Measurements from ENCODE around the gene ZSCAN30.
"Not testable (repeated sequence)": the region's sequence is repeated elsewhere in the genome, so short reads cannot be mapped to it uniquely, and the experiment has no call there.

ZSCAN30 gene

DNA sequence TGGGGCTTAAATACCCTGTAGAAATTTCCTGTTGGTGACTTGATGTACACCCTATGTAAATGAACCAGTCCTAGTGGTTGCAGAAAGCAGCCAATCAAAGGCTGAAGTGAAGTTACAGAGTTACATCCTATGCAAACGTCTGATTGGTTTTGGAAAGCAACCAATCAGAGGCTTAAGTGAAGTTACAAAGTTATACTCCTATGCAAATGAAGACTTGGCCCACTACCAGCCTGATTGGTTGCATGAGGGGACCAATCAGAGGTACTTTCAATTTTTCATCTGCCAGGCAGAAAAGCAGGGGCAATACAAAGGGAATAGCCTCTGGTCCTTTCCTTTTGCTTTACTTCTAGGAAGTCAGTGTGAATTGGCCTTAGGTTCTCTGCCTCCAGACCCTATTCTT, 62.8 kb downstream of the ZSCAN30 start:
- DNase-seq: no peak

DNA sequence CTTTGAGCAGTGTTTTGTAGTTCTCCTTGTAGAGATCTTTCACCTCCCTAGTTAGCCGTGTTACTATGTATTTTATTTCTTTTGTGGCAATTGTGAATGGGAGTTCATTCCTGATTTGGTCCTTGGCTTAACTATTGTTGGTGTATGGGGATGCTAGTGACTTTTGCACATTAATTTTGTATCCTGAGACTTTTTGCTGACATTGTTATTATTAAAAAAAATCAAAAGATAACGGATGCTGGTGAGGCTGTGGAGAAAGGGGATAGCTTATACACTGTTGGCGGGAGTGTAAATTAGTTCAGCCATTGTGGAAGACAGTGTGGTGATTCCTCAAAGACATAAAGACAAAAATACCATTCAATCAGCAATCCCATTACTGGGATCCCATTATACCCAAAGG, 66.2 kb downstream of the ZSCAN30 start:
- no peak for DNase-seq

DNA sequence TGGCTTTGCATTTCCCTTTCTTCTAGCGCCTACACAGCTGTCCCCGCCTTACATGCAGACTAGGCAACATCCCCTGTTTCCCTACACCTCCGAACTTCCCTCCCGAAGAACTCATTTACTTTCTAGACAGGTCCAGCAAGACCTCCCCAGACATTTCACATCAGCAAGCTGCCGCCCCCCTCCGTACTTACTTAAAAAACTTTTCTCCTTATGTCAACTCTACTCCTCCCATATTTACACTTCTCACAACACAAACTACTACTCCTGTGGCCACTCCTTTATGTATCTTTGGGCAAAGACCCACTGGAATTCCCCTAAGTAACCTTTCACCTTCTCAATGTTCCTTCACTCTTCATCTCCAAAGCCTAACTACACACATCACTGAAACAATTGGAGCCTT, 69.6 kb downstream of the ZSCAN30 start:
- DNase-seq: no peak

DNA sequence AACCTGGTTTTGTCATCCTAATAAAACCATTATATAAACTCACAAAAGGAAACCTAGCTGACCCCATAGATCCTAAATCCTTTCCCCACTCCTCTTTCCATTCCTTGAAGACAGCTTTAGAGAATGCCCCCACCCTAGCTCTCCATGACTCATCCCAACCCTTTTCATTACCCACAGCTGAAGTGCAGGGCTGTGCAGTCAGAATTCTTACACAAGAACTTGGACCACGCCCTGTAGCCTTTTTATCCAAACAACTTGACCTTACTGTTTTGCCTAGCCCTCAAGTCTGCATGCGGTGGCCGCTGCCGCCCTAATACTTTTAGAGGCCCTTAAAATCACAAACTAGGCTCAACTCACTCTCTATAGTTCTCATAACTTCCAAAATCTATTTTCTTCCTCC, 70.7 kb downstream of the ZSCAN30 start:
- not testable (repeated sequence) for DNase-seq

DNA sequence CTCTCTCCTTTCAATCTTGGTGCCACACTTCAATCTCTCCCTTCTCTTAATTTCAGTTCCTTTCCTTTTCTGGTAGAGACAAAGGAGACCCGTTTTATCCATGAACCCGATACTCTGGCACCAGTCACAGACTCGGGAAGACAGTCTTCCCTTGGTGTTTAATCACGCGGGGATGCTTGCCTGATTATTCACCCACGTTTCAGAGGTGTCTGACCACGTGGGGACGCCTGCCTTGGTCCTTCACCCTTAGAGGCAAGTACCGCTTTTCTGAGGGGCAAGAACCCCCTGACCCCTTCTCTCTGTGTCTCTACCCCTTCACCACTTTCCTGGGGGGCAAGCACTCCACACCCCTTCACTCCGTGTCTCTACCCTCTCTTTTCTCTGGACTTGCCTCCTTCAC, 73.4 kb downstream of the ZSCAN30 start:
- not testable (repeated sequence) for DNase-seq

DNA sequence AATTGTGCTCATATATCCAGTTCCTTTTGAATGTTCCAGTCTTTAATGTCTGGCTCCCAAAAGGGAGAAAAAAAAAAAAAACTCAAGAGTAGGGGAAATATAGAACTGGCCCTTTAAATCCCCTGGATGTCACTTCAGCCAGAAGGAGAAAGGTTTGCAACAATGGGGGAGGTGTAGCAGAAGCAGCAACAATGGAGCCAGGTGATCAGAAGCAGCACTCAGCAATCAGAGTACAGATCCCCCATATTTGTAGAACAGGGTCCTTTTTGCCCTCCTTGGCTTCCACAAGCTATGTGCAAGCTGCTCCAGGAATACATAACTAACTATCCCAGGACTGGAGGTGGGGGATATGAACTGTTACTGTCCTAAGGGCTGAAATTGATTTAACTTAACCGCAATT, 75.0 kb downstream of the ZSCAN30 start:
- DNase-seq: no peak

DNA sequence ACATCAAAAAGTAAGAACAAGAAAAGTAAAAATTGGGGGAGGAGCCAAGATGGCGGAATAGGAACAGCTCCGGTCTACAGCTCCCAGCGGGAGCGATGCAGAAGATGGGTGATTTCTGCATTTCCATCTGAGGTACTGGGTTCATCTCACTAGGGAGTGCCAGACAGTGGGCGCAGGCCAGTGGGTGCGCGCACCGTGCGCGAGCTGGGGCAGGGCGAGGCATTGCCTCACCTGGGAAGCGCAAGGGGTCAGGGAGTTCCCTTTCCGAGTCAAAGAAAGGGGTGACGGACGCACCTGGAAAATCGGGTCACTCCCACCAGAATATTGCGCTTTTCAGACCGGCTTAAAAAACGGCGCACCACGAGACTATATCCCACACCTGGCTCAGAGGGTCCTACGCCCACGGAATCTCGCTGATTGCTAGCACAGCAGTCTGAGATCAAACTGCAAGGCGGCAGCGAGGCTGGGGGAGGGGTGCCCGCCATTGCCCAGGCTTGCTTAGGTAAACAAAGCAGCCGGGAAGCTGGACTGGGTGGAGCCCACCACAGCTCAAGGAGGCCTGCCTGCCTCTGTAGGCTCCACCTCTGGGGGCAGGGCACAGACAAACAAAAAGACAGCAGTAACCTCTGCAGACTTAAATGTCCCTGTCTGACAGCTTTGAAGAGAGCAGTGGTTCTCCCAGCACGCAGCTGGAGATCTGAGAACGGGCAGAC, 84.1 kb downstream of the ZSCAN30 start:
- not testable (repeated sequence) for DNase-seq

DNA sequence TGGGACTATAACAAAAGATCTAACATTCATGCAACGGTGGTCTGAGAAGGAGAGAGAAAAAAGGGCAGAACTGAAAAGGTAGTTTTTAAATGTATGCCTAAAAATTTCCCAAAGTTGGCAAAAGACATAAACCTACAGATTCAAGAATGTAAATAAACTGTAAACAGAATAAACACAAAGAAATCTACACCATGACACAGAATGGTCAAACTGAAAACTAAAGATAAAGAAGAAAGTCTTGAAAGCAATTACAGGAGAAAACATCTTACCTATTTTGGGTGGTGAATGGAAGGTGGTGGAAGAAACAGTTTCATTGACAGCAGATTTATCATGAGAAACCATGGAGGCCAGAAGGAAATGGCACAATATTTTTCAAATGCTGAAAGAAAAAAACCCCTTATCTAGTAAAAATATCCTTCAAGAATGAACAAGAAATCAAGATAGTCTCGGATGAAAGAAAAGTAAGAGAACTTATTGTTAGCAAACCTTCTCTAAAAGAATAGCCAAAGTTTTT, 84.8 kb downstream of the ZSCAN30 start:
- no peak for DNase-seq

DNA sequence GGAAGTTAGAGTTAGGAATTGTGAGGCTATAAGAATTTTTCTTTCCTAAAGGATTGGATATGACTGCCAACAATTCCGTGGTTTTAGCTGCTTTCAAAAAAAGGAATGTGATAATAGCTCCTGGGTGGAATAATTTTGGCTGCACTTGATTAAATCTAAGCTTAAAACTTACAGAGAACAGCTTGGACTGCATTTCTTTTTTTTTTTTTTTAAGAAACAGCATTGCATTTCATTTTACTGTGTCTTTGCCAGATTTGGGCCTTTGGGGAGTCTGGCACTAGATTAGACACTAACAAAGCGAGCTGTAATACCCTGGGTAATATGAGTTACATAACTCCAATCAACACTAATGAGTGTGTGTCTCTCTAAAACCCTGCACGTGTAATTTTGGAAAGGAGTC, 87.0 kb downstream of the ZSCAN30 start:
- no peak for DNase-seq

DNA sequence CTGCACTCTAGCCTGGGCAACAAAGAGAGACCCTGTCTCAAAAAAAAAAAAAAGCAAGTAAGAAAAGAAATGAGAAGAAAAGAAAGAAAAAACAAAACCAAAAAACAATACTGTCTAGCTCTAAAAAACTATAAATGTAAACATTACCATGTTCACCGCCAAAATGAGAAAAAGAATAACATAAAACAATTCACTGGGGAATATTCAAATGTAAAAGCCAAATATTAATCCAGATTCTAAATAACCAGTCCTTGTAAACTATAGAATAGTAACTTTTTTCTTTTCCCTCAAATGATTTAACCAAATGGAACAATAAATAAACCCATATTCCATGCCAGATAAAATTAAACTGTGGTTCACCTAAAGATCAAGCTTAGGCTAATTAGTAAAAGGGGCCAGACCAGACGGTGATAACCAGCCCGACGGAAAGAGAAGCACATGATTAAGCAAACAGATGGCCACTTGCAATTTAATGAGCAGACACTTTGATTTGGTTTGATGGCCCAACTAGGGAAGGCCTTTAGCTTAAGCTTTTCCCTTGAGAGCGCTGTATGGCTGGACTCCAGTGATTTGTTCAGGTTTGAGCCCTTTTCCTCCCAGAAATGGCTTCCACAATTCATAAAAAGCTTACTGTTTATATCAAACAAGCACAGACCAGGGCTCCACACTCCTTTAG, 88.6 kb downstream of the ZSCAN30 start:
- DNase-seq: no peak
